ENCODE data around the gene SLC25A24. TPM values are rescaled to one million over a fixed set of nuclear protein-coding genes. Genes with fewer than 3 reads are reported as not detected.
"Not testable (repeated sequence)": the region's sequence is repeated elsewhere in the genome, so short reads cannot be mapped to it uniquely, and the experiment has no call there.

Gene SLC25A24
- total RNA-seq, 1 donor from 2014 or later = 46.6 TPM

DNA sequence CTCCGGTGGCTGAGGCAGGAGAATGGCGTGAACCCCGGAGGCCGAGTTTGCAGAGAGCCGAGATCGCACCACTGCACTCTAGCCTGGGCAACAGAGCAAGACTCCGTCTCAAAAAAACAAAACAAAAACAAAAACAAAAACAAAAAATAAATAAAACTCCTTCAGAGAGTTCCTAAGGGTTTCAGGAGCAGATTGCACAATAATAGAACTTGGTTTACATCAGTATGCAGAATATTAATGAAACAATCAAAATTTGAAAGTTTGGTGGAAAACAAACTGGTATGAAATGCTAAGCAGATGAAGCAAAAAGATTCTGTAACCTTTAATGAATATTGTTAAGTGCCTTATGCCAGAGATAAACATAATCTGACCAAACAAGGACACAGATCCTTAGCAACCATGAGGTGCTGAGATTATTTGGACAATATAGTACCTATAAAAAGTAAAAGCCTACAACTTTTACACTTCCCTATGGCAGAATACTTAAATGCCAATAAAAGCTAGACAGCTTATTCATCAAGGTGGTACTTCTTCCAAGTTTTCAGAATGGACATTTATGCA lies 41.2 kb downstream of the SLC25A24 start:
- intact Hi-C loops (cut with DNase I) = no loop called here
- Histone ChIP-seq H3K27me3 (no peaks in the 10 kb centered on the region), H3K9me3 (no peaks in the 10 kb centered on the region), H3K4me3 (no peak overlapping the region), H3K27ac (no peak overlapping the region), H3K4me1 (no peaks in the 10 kb centered on the region), H3K36me3 (peaks cover 35% of the 10 kb centered on the region)
- ATAC-seq = no peak
- TF ChIP-seq, protein P1, sequence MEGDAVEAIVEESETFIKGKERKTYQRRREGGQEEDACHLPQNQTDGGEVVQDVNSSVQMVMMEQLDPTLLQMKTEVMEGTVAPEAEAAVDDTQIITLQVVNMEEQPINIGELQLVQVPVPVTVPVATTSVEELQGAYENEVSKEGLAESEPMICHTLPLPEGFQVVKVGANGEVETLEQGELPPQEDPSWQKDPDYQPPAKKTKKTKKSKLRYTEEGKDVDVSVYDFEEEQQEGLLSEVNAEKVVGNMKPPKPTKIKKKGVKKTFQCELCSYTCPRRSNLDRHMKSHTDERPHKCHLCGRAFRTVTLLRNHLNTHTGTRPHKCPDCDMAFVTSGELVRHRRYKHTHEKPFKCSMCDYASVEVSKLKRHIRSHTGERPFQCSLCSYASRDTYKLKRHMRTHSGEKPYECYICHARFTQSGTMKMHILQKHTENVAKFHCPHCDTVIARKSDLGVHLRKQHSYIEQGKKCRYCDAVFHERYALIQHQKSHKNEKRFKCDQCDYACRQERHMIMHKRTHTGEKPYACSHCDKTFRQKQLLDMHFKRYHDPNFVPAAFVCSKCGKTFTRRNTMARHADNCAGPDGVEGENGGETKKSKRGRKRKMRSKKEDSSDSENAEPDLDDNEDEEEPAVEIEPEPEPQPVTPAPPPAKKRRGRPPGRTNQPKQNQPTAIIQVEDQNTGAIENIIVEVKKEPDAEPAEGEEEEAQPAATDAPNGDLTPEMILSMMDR (IDR thresholded peaks at IDR 0.05) = no peak
- DNase-seq = no peak

DNA sequence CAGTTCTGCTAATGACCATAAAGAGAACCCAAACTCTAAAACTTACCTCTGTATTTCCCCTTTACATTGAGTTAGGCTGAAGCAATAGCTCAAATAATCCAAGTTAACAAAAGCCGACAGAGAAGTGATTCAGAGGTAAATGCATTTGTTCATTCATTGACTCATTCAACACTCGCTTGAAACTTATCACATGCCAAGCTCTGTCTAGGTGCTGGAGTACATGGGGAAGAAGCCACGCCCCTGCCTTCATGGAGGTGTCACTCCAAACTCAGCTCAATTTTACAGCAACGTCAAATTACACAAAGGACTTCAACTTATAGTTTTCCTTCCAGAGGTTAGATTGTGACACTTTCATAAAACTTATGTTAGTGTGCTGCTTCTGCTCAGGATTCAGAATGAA lies 45.8 kb downstream of the SLC25A24 start:
- intact Hi-C loops (cut with DNase I) = no loop called here
- H3K4me3 ChIP-seq = no peak overlapping the region
- no peak overlapping the region for H3K27ac ChIP-seq
- H3K9me3 ChIP-seq = no peaks in the 10 kb centered on the region
- no peaks in the 10 kb centered on the region for H3K27me3 ChIP-seq
- peaks cover 65% of the 10 kb centered on the region for H3K36me3 ChIP-seq
- H3K4me1 ChIP-seq = no peaks in the 10 kb centered on the region
- ATAC-seq (no peak), DNase-seq (no peak)
- TF ChIP-seq, protein P1 (IDR thresholded peaks at IDR 0.05) = no peak

DNA sequence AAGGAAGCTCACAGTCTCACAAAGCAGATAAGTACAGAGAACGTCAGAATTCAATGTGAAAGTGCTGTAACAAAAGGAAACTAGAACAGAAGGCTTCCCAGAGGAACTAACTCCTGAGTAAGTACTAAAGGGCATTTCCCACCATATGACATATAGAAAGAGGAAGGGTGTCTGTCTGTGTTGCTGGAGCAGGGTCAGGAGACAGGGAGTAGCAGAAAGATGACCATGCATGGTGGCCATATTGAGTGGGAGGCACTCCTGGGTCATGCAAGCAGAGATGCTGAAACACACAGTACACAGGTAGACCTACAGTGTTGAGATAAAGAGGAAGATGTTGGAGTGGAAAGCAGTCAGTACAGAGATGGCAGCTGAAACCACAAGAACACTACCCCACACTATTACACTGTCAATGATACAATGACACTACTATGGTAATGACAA lies 47.3 kb downstream of the SLC25A24 start:
- DNase-seq (no peak), ATAC-seq (peak; percentile 94)
- TF ChIP-seq, protein P1 (IDR thresholded peaks at IDR 0.05) = no peak
- peaks cover 75% of the 10 kb centered on the region for H3K36me3 ChIP-seq
- H3K9me3 ChIP-seq = no peaks in the 10 kb centered on the region
- no peaks in the 10 kb centered on the region for H3K4me1 ChIP-seq
- H3K27me3 ChIP-seq = no peaks in the 10 kb centered on the region
- H3K4me3 ChIP-seq = no peak overlapping the region
- intact Hi-C loops (cut with DNase I) = no loop called here
- H3K27ac ChIP-seq = no peak overlapping the region

DNA sequence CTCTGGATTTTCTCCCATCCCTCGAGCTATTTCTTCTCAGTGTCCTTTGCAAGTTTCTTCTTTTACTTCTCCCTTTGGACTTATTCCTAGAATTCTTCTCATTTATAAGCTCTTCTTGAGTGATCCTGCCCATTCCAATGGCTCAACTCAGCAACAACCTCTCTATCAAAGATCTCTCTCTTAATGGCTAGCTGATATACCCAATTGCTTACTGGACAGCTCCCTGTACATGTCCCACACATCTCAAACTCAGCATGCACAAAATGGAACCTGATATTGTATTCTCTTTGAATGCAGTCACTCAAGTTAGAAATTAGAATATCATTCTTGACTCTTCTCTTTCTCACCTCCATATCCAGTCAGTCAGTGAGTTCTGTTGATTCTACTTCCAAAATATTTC lies 48.6 kb downstream of the SLC25A24 start:
- Histone ChIP-seq H3K4me3 (no peak overlapping the region), H3K27me3 (no peaks in the 10 kb centered on the region), H3K36me3 (peaks cover 75% of the 10 kb centered on the region), H3K27ac (no peak overlapping the region), H3K9me3 (no peaks in the 10 kb centered on the region), H3K4me1 (no peaks in the 10 kb centered on the region)
- DNase-seq (no peak), ATAC-seq (no peak)
- intact Hi-C loops (cut with DNase I) = no loop called here
- TF ChIP-seq, protein P1 (IDR thresholded peaks at IDR 0.05) = no peak

GRCh38 chr1:108149796-108150467 lies 50.2 kb downstream of the SLC25A24 start:
- Histone ChIP-seq H3K9me3 (no peaks in the 10 kb centered on the region), H3K4me3 (no peak overlapping the region), H3K27me3 (no peaks in the 10 kb centered on the region), H3K27ac (no peak overlapping the region), H3K36me3 (peaks cover 72% of the 10 kb centered on the region), H3K4me1 (no peaks in the 10 kb centered on the region)
- TF ChIP-seq, protein P1 (IDR thresholded peaks at IDR 0.05) = no peak
- DNase-seq (no peak), ATAC-seq (no peak)
- intact Hi-C loops (cut with DNase I) = no loop called here

- intact Hi-C loops (cut with DNase I); H3K27me3 ChIP-seq; DNase-seq; H3K4me3 ChIP-seq; H3K27ac ChIP-seq; H3K4me1 ChIP-seq; ATAC-seq; H3K9me3 ChIP-seq: not testable (repeated sequence)
- peaks cover 52% of the 10 kb centered on the region for H3K36me3 ChIP-seq
Observed at GRCh38 chr1:108144569-108144968, 55.6 kb downstream of the SLC25A24 start.

All from upper lobe of right lung (tissue), 1 donor.